Measurements from ENCODE around the gene IRX1. TPM values are rescaled to one million over a fixed set of nuclear protein-coding genes. Genes with fewer than 3 reads are reported as not detected.

The IRX1 gene
- total RNA-seq, 2 donors from 2014 or later = 0.87 TPM; not detected in 1

DNA sequence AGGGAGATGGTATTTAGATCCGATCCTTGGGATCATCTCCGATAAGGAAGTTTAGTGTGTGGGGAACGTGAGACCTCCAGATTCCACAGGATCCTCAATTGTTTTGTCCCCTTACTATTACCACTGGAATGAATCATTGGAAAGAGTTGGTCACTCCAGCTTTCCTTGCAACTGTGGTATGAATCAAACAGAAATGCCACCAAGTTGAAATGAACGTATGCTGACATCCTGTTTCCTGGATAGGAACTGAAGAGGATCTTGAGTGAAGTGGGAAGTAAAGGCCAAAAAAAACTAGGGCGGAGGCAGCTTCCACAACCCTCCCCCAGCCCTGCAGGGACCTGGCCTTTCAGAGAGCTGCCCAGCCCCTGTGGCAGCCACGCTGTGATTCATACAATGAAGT lies 23.9 kb downstream of the IRX1 start:
- WGBS = 87% methylated on average over 6 of the region's 6 CpGs
- H3K27me3 ChIP-seq (replicated peaks; ENCODE audit: insufficient read depth) = peaks cover 3% of the 10 kb centered on the region
- H3K4me3 ChIP-seq = no peak overlapping the region
- TF ChIP-seq POLR2AphosphoS5 (IDR thresholded peaks at IDR 0.05) = no peak
- TF ChIP-seq, protein P1, sequence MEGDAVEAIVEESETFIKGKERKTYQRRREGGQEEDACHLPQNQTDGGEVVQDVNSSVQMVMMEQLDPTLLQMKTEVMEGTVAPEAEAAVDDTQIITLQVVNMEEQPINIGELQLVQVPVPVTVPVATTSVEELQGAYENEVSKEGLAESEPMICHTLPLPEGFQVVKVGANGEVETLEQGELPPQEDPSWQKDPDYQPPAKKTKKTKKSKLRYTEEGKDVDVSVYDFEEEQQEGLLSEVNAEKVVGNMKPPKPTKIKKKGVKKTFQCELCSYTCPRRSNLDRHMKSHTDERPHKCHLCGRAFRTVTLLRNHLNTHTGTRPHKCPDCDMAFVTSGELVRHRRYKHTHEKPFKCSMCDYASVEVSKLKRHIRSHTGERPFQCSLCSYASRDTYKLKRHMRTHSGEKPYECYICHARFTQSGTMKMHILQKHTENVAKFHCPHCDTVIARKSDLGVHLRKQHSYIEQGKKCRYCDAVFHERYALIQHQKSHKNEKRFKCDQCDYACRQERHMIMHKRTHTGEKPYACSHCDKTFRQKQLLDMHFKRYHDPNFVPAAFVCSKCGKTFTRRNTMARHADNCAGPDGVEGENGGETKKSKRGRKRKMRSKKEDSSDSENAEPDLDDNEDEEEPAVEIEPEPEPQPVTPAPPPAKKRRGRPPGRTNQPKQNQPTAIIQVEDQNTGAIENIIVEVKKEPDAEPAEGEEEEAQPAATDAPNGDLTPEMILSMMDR (IDR thresholded peaks at IDR 0.05) = no peak
- TF ChIP-seq POLR2A (IDR thresholded peaks at IDR 0.05) = no peak
- H3K4me1 ChIP-seq (replicated peaks) = no peaks in the 10 kb centered on the region
- H3K36me3 ChIP-seq = no peaks in the 10 kb centered on the region
- no peak for DNase-seq (ENCODE audit: low spot score)
- no peaks in the 10 kb centered on the region for H3K9me3 ChIP-seq
- no peak overlapping the region for H3K27ac ChIP-seq
- intact Hi-C loops (cut with DNase I) = no loop called here

DNA sequence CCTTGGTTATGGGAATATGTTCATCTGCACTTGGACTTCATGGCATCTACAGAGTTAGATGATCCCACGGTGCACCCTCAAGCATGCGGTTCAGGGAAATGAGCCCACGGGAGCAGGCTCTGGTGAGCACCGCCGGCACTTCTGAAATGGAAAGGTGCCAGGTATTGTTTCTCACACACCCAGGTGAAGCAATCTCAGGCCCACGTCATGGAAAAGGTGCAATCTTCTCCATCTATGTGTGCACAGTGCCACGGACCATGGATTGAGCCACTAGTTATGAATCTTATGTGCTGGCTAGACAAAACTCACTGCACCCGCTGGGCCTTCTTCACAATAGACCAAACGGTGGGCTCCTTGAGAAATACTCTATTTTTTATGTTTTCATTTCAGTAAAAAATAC lies 27.3 kb downstream of the IRX1 start:
- H3K27me3 ChIP-seq (replicated peaks; ENCODE audit: insufficient read depth) = no peaks in the 10 kb centered on the region
- no peaks in the 10 kb centered on the region for H3K4me1 ChIP-seq (replicated peaks)
- intact Hi-C loops (cut with DNase I) = no loop called here
- TF ChIP-seq, protein P1 (IDR thresholded peaks at IDR 0.05) = no peak
- no peak for TF ChIP-seq POLR2AphosphoS5 (IDR thresholded peaks at IDR 0.05)
- TF ChIP-seq POLR2A (IDR thresholded peaks at IDR 0.05) = no peak
- H3K27ac ChIP-seq = no peak overlapping the region
- H3K9me3 ChIP-seq = no peaks in the 10 kb centered on the region
- DNase-seq (ENCODE audit: low spot score) = no peak
- H3K36me3 ChIP-seq = no peaks in the 10 kb centered on the region
- H3K4me3 ChIP-seq = no peak overlapping the region
- WGBS = 82% methylated on average over 9 of the region's 9 CpGs

DNA sequence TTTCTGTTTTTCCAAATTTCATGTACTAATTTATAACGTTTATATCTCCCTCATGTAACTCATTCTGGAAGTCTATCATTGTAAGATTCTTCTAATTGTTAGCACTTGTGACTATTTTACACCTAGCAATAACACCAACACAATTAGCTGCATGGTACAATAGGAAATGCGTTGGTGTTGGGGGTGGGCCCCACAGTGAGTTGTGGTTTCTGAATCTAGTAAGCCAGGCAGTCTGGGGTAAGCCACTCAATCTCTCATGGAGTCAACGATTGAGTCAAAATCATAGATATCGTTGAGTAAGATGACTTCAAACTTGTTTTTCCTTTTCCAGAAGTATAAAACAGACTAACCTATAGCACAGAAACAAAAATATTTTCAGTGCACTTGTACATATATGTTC lies 30.0 kb downstream of the IRX1 start:
- no peaks in the 10 kb centered on the region for H3K4me1 ChIP-seq (replicated peaks)
- TF ChIP-seq, protein P1 (IDR thresholded peaks at IDR 0.05) = no peak
- TF ChIP-seq POLR2A (IDR thresholded peaks at IDR 0.05) (no peak), POLR2AphosphoS5 (IDR thresholded peaks at IDR 0.05) (no peak)
- peaks cover 2% of the 10 kb centered on the region for H3K27me3 ChIP-seq (replicated peaks; ENCODE audit: insufficient read depth)
- H3K9me3 ChIP-seq = no peaks in the 10 kb centered on the region
- H3K4me3 ChIP-seq = no peak overlapping the region
- H3K27ac ChIP-seq = no peak overlapping the region
- no peak for DNase-seq (ENCODE audit: low spot score)
- WGBS = 91% methylated on average over 4 of the region's 4 CpGs
- no peaks in the 10 kb centered on the region for H3K36me3 ChIP-seq
- intact Hi-C loops (cut with DNase I) = no loop called here

GRCh38 chr5:3634061-3634460 lies 38.4 kb downstream of the IRX1 start:
- no peak for DNase-seq (ENCODE audit: low spot score)
- Histone ChIP-seq H3K9me3 (no peaks in the 10 kb centered on the region), H3K4me3 (no peak overlapping the region), H3K36me3 (no peaks in the 10 kb centered on the region), H3K4me1 (replicated peaks) (no peaks in the 10 kb centered on the region), H3K27me3 (replicated peaks; ENCODE audit: insufficient read depth) (peaks cover 2% of the 10 kb centered on the region), H3K27ac (no peak overlapping the region)
- WGBS = 93% methylated on average over 5 of the region's 7 CpGs
- intact Hi-C loops (cut with DNase I) = no loop called here
- TF ChIP-seq POLR2AphosphoS5 (IDR thresholded peaks at IDR 0.05) (no peak), POLR2A (IDR thresholded peaks at IDR 0.05) (no peak)
- TF ChIP-seq, protein P1 (IDR thresholded peaks at IDR 0.05) = no peak

DNA sequence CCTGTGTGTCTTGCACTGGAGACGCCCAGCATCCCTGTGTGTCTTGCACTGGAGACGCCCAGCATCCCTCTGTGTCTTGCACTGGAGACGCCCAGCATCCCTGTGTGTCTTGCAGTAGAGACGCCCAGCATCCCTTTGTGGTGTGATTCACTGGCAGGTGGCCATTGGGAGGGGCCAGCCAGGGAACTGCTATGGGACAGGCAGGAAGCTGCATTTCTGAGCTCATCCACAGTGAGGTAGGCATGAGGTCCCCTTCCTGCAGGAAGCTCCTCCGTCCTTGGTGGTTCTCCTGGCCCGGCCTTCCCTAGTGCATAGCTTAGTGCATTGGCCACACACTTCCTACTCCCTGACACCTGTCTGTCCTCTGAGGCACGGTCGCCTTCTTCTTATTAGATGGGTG lies 43.5 kb downstream of the IRX1 start:
- Histone ChIP-seq H3K27ac (no peak overlapping the region), H3K4me3 (no peak overlapping the region), H3K27me3 (replicated peaks; ENCODE audit: insufficient read depth) (no peaks in the 10 kb centered on the region), H3K4me1 (replicated peaks) (no peaks in the 10 kb centered on the region), H3K36me3 (no peaks in the 10 kb centered on the region), H3K9me3 (no peaks in the 10 kb centered on the region)
- intact Hi-C loops (cut with DNase I) = no loop called here
- 50% methylated on average over 4 of the region's 8 CpGs for WGBS
- no peak for TF ChIP-seq POLR2AphosphoS5 (IDR thresholded peaks at IDR 0.05)
- no peak for TF ChIP-seq POLR2A (IDR thresholded peaks at IDR 0.05)
- TF ChIP-seq, protein P1 (IDR thresholded peaks at IDR 0.05) = no peak
- DNase-seq (ENCODE audit: low spot score) = no peak

Data from prostate gland (tissue), 2 donors.